ENCODE results near the gene ZNF593. TPM values are rescaled to one million over a fixed set of nuclear protein-coding genes. Genes with fewer than 3 reads are reported as not detected.
A peak's percentile ranks its signal among the peaks of the same experiment; 100 is the strongest.

The ZNF593 gene
- total RNA-seq, 3 donors from 2014 or later: 14.8 to 21.4 (median 17.9) TPM

DNA sequence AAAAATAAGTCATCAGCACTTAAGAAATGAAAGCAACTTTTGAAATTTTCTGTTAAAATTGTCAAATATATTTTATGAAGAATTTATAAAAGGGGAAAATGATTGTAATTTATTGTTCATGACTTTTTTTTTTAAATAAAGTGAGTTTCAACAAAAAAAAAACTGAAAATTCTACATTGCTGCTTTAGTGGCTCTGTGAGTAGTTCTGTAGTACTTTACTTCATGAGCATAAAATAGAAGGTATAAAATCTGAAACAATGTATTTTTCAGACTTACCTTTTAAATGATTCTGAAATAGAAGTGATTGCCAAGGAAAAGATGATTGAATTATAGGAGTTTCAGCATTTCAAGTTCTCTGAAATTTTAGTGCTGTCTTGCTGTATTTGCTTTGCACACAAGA lies 44.3 kb upstream of the ZNF593 start:
- Histone ChIP-seq H3K4me1 (ENCODE audit: low read depth) (peaks cover 10% of the 10 kb centered on the region), H3K36me3 (ENCODE audit: low read depth) (no peaks in the 10 kb centered on the region), H3K4me3 (no peak overlapping the region), H3K9me3 (no peaks in the 10 kb centered on the region)
- no peak for DNase-seq
- ATAC-seq: no peak
- intact Hi-C loops (cut with DNase I, micrococcal nuclease): no loop called here
- TF ChIP-seq, protein P1, sequence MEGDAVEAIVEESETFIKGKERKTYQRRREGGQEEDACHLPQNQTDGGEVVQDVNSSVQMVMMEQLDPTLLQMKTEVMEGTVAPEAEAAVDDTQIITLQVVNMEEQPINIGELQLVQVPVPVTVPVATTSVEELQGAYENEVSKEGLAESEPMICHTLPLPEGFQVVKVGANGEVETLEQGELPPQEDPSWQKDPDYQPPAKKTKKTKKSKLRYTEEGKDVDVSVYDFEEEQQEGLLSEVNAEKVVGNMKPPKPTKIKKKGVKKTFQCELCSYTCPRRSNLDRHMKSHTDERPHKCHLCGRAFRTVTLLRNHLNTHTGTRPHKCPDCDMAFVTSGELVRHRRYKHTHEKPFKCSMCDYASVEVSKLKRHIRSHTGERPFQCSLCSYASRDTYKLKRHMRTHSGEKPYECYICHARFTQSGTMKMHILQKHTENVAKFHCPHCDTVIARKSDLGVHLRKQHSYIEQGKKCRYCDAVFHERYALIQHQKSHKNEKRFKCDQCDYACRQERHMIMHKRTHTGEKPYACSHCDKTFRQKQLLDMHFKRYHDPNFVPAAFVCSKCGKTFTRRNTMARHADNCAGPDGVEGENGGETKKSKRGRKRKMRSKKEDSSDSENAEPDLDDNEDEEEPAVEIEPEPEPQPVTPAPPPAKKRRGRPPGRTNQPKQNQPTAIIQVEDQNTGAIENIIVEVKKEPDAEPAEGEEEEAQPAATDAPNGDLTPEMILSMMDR (IDR thresholded peaks at IDR 0.05): no peak

DNA sequence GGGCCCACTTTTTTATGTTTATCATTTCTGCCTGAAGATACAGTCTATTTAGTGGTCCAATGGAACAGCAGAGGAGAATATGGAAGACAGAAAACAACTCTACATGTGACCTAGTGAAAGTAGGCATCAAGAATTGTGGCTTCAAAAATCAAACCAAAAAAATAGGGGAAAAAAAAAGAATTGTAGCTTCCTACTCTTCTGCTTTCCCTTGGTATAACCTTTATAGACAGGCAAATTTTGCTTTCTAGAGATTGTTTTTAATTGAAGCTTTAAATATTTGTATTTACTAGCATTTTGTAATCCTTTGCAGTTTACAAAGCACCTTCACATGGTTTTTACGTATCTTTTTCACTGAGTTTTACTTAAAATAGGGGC lies 43.8 kb upstream of the ZNF593 start:
- no peak for ATAC-seq
- H3K4me3 ChIP-seq: no peak overlapping the region
- intact Hi-C loops (cut with DNase I, micrococcal nuclease): no loop called here
- TF ChIP-seq, protein P1 (IDR thresholded peaks at IDR 0.05): no peak
- H3K4me1 ChIP-seq (ENCODE audit: low read depth): peaks cover 10% of the 10 kb centered on the region
- H3K36me3 ChIP-seq (ENCODE audit: low read depth): no peaks in the 10 kb centered on the region
- no peak for DNase-seq
- no peaks in the 10 kb centered on the region for H3K9me3 ChIP-seq

DNA sequence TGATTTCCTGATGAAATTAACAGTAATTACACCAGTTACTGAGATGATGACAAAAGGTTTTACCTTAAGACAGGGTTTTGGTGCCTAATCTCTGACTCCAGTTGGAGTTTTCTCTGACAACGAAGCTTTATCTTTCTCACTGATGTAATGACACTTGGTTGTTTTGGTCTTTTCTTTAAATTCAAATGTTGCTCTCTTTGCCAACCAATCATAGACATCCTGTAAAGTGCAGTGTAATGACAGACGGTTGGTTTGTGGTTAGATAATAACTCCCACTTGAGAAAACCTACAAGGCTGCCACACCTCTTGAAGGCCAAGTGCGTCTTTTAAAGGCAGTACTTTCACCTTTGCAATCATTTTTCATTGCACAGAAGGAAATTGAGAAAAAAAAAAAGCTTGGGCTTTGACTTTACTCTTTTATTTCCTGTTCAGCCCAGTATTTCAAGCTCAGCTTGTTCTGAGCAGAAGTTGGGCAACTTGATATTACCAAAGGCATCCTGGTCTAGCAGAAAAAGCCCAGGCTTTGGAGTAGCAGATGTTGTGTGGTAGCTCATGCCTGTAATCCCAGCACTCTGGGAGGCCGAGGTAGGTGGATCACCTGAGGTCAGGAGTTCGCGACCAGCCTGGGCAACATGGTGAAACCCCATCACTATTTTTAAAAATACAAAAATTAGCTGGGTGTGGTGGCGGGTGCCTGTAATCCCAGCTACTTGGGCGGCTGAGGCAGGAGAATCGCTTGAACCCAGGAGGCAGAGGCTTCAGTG lies 43.2 kb upstream of the ZNF593 start:
- H3K9me3 ChIP-seq: no peaks in the 10 kb centered on the region
- intact Hi-C loops (cut with DNase I, micrococcal nuclease): no loop called here
- peak overlapping the region; percentile 23 for H3K4me3 ChIP-seq
- H3K36me3 ChIP-seq (ENCODE audit: low read depth): no peaks in the 10 kb centered on the region
- H3K4me1 ChIP-seq (ENCODE audit: low read depth): peaks cover 10% of the 10 kb centered on the region
- ATAC-seq: peak; percentile 93
- peak in 2 of 3 donors; percentile 48 to 74 for DNase-seq
- TF ChIP-seq, protein P1 (IDR thresholded peaks at IDR 0.05): no peak

DNA sequence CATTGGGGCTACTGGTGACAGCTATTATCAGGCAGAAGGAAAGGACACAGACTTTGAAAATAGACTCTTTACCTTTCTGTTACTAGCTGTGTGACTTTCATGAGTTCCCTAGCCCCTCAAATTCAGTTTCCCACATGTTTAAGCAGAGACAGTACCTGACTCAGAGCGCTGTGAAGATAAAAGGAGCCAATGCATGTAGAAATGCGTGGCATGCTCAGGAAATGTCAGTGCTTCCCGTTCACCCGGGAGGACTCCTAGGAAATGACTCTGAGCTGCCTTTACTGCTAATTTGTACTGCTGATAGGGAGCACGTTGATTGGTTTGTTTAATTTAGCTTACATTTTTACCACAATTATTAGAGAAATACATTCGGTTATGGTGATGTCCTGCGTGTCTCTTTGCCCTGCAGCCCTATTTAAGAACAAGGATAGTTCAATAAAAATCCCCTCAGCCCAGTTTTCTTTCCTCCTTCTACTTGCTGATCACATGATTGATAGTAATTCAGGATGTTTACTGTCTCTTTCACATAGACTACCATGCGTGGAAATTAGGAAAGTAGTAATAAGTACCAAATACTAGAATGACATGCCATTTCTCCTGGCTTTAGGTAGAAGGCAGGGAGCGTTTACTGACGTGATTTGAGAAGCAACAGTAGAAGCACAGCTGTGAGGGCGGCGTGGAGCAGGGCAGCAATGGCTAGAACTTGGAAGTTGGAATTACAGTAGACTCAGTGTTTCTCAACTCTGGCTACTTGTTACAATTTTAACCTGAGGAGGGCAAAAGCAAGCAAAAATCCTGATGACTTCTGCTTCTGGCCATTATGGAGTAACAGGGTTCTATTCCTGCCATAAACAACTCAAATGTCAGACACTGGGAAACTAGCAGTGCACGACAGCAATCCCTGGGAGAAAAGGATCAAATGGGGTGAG lies 42.2 kb upstream of the ZNF593 start:
- H3K9me3 ChIP-seq: no peaks in the 10 kb centered on the region
- DNase-seq (peak in 1 of 3 donors; percentile 67), ATAC-seq (peak; percentile 46)
- intact Hi-C loops (cut with DNase I, micrococcal nuclease): no loop called here
- TF ChIP-seq, protein P1 (IDR thresholded peaks at IDR 0.05): no peak
- no peaks in the 10 kb centered on the region for H3K36me3 ChIP-seq (ENCODE audit: low read depth)
- peaks cover 10% of the 10 kb centered on the region for H3K4me1 ChIP-seq (ENCODE audit: low read depth)
- peak overlapping the region; percentile 23 for H3K4me3 ChIP-seq

DNA sequence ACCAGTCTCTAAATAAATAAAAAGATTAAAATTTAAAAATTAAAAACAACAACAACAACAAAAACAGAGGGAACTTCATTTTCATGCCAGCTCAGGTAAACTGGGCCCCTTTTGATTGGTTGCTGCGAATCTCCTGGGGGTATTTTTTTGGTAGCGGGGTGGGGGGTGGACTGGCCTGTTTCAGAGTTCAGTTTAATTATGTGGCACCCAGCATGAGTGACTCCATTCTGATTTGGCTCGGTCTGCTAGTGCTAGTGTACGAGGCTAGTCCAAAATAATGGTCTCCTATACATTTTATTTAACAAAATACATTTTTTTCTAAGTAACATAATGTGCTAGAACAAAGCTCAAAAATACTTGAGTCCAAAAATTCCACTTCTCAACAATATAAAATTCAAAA lies 39.9 kb upstream of the ZNF593 start:
- DNase-seq (no peak), ATAC-seq (no peak)
- intact Hi-C loops (cut with DNase I, micrococcal nuclease): no loop called here
- Histone ChIP-seq H3K4me3 (no peak overlapping the region), H3K36me3 (ENCODE audit: low read depth) (no peaks in the 10 kb centered on the region), H3K4me1 (ENCODE audit: low read depth) (peaks cover 2% of the 10 kb centered on the region), H3K9me3 (no peaks in the 10 kb centered on the region)
- TF ChIP-seq, protein P1 (IDR thresholded peaks at IDR 0.05): no peak

Data from mucosa of descending colon (tissue), 3 donors.